ENCODE measurements around the gene G3BP1. TPM values are rescaled to one million over a fixed set of nuclear protein-coding genes. Genes with fewer than 3 reads are reported as not detected.

Gene G3BP1
- total RNA-seq, 4 donors from 2014 or later: 95.9 to 177 (median 131) TPM

DNA sequence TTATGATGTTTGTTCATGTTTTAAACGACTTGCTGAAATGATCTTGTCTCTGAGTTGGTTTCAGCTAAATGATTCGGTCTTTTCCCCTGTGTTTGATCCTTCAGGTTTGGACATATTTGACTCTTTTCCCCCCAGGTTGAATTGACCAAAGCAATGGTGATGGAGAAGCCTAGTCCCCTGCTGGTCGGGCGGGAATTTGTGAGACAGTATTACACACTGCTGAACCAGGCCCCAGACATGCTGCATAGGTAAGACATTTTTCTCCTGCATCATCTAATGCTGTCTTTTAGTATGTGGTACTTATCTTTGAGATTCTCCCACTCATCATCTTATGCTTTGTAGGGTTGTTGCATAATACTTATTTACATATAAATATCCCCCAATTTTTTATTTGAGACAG, 14.7 kb downstream of the G3BP1 start:
- 85 to 88% methylated on average over 4 of the region's 4 CpGs for WGBS, 2 donors
- intact Hi-C loops (cut with DNase I): no loop called here
- Histone ChIP-seq H3K36me3 (peaks cover 8 to 16% of the 10 kb centered on the region in 2 donors), H3K27ac (no peak overlapping the region), H3K4me1 (peaks cover 13 to 17% of the 10 kb centered on the region in 2 donors), H3K27me3 (no peaks in the 10 kb centered on the region), H3K4me3 (replicated peaks in 1 of 3) (no peak overlapping the region), H3K9me3 (no peaks in the 10 kb centered on the region)
- no peak for DNase-seq
- TF ChIP-seq, protein P1, sequence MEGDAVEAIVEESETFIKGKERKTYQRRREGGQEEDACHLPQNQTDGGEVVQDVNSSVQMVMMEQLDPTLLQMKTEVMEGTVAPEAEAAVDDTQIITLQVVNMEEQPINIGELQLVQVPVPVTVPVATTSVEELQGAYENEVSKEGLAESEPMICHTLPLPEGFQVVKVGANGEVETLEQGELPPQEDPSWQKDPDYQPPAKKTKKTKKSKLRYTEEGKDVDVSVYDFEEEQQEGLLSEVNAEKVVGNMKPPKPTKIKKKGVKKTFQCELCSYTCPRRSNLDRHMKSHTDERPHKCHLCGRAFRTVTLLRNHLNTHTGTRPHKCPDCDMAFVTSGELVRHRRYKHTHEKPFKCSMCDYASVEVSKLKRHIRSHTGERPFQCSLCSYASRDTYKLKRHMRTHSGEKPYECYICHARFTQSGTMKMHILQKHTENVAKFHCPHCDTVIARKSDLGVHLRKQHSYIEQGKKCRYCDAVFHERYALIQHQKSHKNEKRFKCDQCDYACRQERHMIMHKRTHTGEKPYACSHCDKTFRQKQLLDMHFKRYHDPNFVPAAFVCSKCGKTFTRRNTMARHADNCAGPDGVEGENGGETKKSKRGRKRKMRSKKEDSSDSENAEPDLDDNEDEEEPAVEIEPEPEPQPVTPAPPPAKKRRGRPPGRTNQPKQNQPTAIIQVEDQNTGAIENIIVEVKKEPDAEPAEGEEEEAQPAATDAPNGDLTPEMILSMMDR (IDR thresholded peaks at IDR 0.05): no peak
- no peak for TF ChIP-seq POLR2A (IDR thresholded peaks at IDR 0.05)

DNA sequence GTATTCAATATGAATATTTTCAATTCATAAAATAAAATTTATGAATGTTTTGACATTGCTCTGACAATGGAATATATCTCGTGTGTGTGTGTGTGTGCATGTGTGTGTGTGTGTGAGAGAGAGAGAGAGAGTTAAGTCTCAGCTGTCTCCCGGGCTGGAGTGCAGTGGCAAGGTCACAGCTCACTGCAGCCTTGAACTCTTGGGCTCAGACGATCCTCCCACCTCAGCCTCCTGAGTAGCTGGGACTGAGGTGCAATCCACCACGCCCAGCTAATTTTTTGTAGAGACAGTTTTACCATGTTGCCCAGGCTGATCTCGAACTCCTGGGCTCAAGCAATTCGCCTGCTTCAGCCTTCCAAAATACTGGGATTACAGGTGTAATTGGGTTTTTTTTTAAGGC, 16.1 kb downstream of the G3BP1 start:
- Histone ChIP-seq H3K27me3 (no peaks in the 10 kb centered on the region), H3K9me3 (no peaks in the 10 kb centered on the region), H3K36me3 (peaks cover 10 to 28% of the 10 kb centered on the region in 2 donors), H3K4me1 (peaks cover 13% of the 10 kb centered on the region in 2 donors), H3K4me3 (replicated peaks in 1 of 3) (no peak overlapping the region), H3K27ac (no peak overlapping the region)
- DNase-seq: no peak
- 86 to 95% methylated on average over 6 of the region's 6 CpGs for WGBS, 2 donors
- TF ChIP-seq, protein P1 (IDR thresholded peaks at IDR 0.05): no peak
- no peak for TF ChIP-seq POLR2A (IDR thresholded peaks at IDR 0.05)
- intact Hi-C loops (cut with DNase I): no loop called here

DNA sequence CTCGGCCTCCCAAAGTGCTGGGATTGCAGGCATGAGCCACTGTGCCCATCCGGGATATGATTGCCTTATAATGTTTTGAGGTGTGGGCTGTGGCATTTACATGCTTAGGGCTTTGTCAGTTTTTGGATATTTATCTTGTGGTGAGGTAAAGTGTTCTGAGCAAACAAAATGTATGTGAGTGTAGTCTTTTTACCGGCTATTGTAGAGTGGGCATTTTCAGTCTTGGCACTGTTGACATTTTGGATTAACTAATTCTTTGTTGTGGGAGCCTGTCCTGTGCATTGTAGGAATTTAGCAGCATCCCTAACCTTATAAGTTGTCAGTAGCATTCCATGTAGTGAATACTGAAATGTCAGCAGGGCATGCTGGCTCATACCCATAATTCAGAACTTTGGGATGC, 21.6 kb downstream of the G3BP1 start:
- 98% methylated on average over 3 of the region's 3 CpGs for WGBS, 2 donors

DNA sequence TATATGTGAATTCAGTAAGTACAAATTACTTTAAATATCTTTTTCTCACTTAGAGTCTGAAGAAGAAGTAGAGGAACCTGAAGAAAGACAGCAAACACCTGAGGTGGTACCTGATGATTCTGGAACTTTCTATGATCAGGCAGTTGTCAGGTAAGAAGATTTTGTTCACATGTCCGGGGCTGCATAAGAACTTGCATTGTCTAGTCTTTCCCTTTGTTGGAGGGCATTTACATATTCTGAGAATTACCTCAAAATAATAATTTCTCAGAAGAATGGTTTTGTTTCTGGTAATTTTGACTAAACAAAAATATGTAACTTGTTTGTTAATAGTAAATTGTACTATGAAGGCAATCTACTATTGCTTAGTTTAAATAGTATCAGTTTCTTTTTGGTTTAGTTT, 23.7 kb downstream of the G3BP1 start:
- H3K36me3 ChIP-seq: peaks cover 48 to 56% of the 10 kb centered on the region in 2 donors
- no peak for DNase-seq
- WGBS, 2 donors: 92 to 100% methylated on average over 1 of the region's 1 CpG
- no peak overlapping the region for H3K27ac ChIP-seq
- intact Hi-C loops (cut with DNase I): no loop called here
- no peaks in the 10 kb centered on the region for H3K27me3 ChIP-seq
- TF ChIP-seq, protein P1 (IDR thresholded peaks at IDR 0.05): no peak
- TF ChIP-seq POLR2A (IDR thresholded peaks at IDR 0.05): no peak
- H3K4me3 ChIP-seq (replicated peaks in 1 of 3): no peak overlapping the region
- no peaks in the 10 kb centered on the region for H3K4me1 ChIP-seq
- H3K9me3 ChIP-seq: no peaks in the 10 kb centered on the region

More for the DNA sequence above, 21.6 kb downstream of the G3BP1 start:
- H3K4me1 ChIP-seq: no peaks in the 10 kb centered on the region
- peaks cover 37 to 49% of the 10 kb centered on the region in 2 donors for H3K36me3 ChIP-seq
- H3K9me3 ChIP-seq: no peaks in the 10 kb centered on the region
- H3K27ac ChIP-seq: no peak overlapping the region
- intact Hi-C loops (cut with DNase I): no loop called here
- TF ChIP-seq, protein P1 (IDR thresholded peaks at IDR 0.05): no peak
- no peak for TF ChIP-seq POLR2A (IDR thresholded peaks at IDR 0.05)
- H3K27me3 ChIP-seq: no peaks in the 10 kb centered on the region
- no peak overlapping the region for H3K4me3 ChIP-seq (replicated peaks in 1 of 3)
- no peak for DNase-seq

DNA sequence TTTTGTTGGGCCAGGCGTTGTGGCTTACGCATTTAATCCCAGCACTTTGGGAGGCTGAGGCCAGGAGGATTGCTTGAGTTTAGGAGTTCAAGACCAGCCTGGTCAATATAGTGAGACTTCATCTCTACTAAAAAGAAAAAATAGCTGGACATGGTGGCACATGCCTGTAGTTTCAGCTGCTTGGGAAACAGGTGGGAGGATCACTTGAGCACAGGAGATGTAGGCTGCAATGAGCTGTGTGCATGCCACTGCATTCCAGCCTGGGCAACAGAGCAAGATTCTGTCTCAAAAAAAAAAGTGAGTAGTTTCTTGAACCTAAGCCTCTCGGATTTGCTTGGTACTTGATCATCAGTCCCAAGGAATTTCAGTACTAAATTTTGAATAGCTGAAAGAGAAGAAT, 26.9 kb downstream of the G3BP1 start:
- H3K9me3 ChIP-seq: no peaks in the 10 kb centered on the region
- H3K4me3 ChIP-seq (replicated peaks in 1 of 3): no peak overlapping the region
- H3K27me3 ChIP-seq: no peaks in the 10 kb centered on the region
- TF ChIP-seq POLR2A (IDR thresholded peaks at IDR 0.05): no peak
- TF ChIP-seq, protein P1 (IDR thresholded peaks at IDR 0.05): no peak
- no peak overlapping the region for H3K27ac ChIP-seq
- DNase-seq: no peak
- intact Hi-C loops (cut with DNase I): no loop called here
- no peaks in the 10 kb centered on the region for H3K4me1 ChIP-seq
- 93 to 96% methylated on average over 3 of the region's 3 CpGs for WGBS, 2 donors
- H3K36me3 ChIP-seq: peaks cover 64 to 65% of the 10 kb centered on the region in 2 donors

Measured in thyroid gland (tissue), 4 donors.